Measurements from ENCODE around the gene ERO1B. TPM values are rescaled to one million over a fixed set of nuclear protein-coding genes. Genes with fewer than 3 reads are reported as not detected.

ERO1B gene
- total RNA-seq, 2 donors from 2014 or later: 5.0 to 7.6 TPM

- no peak overlapping the region for H3K4me3 ChIP-seq
- no peak for TF ChIP-seq CTCF (IDR thresholded peaks at IDR 0.05)
- H3K4me1 ChIP-seq: no peaks in the 10 kb centered on the region
- DNase-seq (ENCODE audit: low spot score): no peak
- no peaks in the 10 kb centered on the region for H3K9me3 ChIP-seq
- H3K36me3 ChIP-seq: no peaks in the 10 kb centered on the region
- no peaks in the 10 kb centered on the region for H3K27me3 ChIP-seq
- H3K27ac ChIP-seq: no peak overlapping the region
Observed at GRCh38 chr1:236307435-236307834, 25.7 kb upstream of the ERO1B start.

GRCh38 chr1:236304682-236305081 is 22.9 kb upstream of the ERO1B start:
- TF ChIP-seq CTCF (IDR thresholded peaks at IDR 0.05): no peak
- H3K9me3 ChIP-seq: no peaks in the 10 kb centered on the region
- H3K4me3 ChIP-seq: no peak overlapping the region
- H3K27me3 ChIP-seq: no peaks in the 10 kb centered on the region
- DNase-seq (ENCODE audit: low spot score): no peak
- H3K27ac ChIP-seq: no peak overlapping the region
- H3K36me3 ChIP-seq: no peaks in the 10 kb centered on the region
- H3K4me1 ChIP-seq: no peaks in the 10 kb centered on the region

GRCh38 chr1:236303675-236304074 is 21.9 kb upstream of the ERO1B start:
- H3K9me3 ChIP-seq: no peaks in the 10 kb centered on the region
- H3K27me3 ChIP-seq: no peaks in the 10 kb centered on the region
- TF ChIP-seq CTCF (IDR thresholded peaks at IDR 0.05): no peak
- H3K4me1 ChIP-seq: no peaks in the 10 kb centered on the region
- H3K27ac ChIP-seq: no peak overlapping the region
- DNase-seq (ENCODE audit: low spot score): no peak
- H3K36me3 ChIP-seq: no peaks in the 10 kb centered on the region
- H3K4me3 ChIP-seq: no peak overlapping the region

- Histone ChIP-seq H3K4me3 (no peak overlapping the region), H3K4me1 (no peaks in the 10 kb centered on the region), H3K9me3 (no peaks in the 10 kb centered on the region), H3K36me3 (no peaks in the 10 kb centered on the region), H3K27ac (no peak overlapping the region), H3K27me3 (no peaks in the 10 kb centered on the region)
- no peak for DNase-seq (ENCODE audit: low spot score)
- no peak for TF ChIP-seq CTCF (IDR thresholded peaks at IDR 0.05)
Observed at GRCh38 chr1:236302941-236303340, 21.2 kb upstream of the ERO1B start.

GRCh38 chr1:236301958-236302335 is 20.2 kb upstream of the ERO1B start:
- Histone ChIP-seq H3K27me3 (no peaks in the 10 kb centered on the region), H3K4me1 (no peaks in the 10 kb centered on the region), H3K9me3 (no peaks in the 10 kb centered on the region), H3K4me3 (no peak overlapping the region), H3K27ac (no peak overlapping the region), H3K36me3 (no peaks in the 10 kb centered on the region)
- no peak for DNase-seq (ENCODE audit: low spot score)
- TF ChIP-seq CTCF (IDR thresholded peaks at IDR 0.05): no peak

GRCh38 chr1:236301080-236301957 is 19.6 kb upstream of the ERO1B start:
- no peak for TF ChIP-seq CTCF (IDR thresholded peaks at IDR 0.05)
- no peaks in the 10 kb centered on the region for H3K27me3 ChIP-seq
- H3K4me3 ChIP-seq: no peak overlapping the region
- H3K9me3 ChIP-seq: no peaks in the 10 kb centered on the region
- H3K36me3 ChIP-seq: no peaks in the 10 kb centered on the region
- no peak for DNase-seq (ENCODE audit: low spot score)
- no peak overlapping the region for H3K27ac ChIP-seq
- H3K4me1 ChIP-seq: no peaks in the 10 kb centered on the region
